HuH-7.5 (cell line): ENCODE measurements around the gene GOLGA8J.
"Not testable (repeated sequence)": the region's sequence is repeated elsewhere in the genome, so short reads cannot be mapped to it uniquely, and the experiment has no call there.

ENCODE experiments used
- DNase-seq: peaks from one replicate; pipeline ENCODE4 v3.0.0; 2011; ENCODE audit warnings: low spot score

GOLGA8J gene

DNA sequence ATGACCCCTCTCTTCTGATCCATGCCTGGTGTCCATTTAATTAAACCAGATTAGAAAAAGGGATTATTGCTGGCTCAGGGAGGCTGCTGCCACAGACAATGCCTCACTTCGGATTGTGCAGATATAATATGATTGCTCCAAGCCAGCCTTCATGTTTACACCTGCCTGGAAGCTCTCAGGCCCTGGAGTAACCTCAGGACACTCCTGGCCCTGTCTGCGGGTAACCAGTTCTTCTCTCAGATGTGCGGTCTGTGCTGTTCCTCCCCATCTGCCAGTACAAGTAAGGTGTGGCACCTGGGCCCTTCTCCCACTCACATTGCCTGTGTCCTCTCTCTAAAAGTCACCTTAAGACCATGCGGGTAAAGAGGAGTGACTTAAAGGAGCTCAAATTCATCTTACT, 8.8 kb upstream of the GOLGA8J start:
- no peak for DNase-seq

DNA sequence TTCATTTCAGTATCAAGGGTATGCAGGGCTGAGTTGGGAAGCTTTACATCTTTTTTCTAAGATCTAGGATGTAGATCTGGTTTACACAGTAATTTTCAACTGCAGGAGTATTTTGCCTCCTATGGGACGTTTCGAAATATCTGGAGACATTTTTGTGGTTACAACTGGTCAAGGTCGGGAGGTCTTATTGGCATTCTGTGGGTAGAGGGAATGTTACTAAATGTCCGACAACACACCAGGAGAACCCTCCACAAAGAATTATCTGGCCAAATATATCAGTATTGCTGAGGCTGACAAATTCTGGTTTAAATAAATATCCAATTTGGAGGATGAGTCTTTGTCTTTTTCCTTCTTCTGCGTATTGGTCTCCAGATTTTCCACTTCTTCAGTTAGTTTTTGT, 1.9 kb upstream of the GOLGA8J start:
- DNase-seq, result not testable (repeated sequence)

DNA sequence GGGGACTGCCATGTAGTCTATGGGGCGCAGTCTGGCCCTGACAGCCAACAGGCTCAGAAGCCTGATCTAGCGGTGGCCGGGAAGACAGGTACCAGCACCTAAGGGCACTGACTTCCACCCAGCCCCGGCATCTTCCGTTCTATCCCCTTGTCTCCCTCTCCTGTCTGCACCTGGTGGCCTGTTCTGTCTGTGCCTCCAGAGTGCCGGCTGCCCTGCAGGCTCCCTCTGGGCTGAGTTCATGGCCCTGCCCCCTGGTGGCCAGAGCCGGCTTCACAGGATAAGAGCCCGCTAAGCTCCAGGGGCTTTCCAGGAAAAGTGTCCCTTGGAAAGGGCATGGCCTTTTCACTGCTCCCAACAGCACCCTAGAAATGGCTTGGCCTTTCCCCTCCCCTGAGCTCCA, 15.1 kb downstream of the GOLGA8J start:
- not testable (repeated sequence) for DNase-seq

- not testable (repeated sequence) for DNase-seq
These were observed 20.1 kb downstream of the GOLGA8J start for GRCh38 chr15:30102890-30103289.

- DNase-seq, result not testable (repeated sequence)
These were observed 21.3 kb downstream of the GOLGA8J start for GRCh38 chr15:30103941-30104507.

DNA sequence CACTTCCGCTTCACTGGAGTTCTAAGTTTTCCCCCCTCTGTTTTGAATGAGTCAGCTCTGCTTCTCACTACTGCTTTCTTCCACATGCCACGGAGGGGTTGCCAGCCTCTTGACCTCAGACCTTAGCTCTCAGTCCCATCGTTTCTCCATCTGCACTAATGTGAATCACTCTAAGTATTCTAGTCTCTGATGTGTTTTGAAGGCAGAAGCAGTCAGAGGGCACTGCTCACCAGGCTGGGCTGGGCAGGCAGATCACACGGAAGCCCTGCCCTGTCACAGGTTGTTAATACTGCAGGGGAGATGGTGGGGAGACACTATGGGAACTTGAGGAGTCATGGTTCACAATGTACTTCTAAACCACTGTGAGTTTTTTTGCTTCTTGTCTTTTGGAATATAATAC, 27.8 kb downstream of the GOLGA8J start:
- DNase-seq, result not testable (repeated sequence)

- DNase-seq, result not testable (repeated sequence)
These were observed 47.3 kb downstream of the GOLGA8J start for GRCh38 chr15:30130066-30130465.

DNA sequence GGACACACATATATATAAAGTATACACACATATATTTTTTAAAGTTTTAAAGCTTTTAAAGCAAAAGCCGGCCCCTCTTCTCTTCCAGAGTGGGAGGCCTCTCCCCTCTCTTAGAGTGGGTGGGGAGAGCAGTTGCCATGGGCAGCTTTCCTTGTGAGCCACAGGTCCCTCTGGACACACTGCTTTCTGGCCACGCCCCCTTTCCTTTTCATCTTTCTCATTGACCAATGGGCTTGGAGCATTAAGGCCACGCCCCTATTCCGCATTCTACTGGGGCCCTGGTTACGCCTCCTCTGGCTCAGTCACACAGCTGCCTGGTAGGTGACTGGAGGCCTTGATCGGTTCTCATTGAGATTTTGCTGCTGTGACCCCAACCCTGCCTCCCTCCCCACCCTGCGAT, 52.0 kb downstream of the GOLGA8J start, which contains the start of gene GOLGA8T:
TSS of gene GOLGA8T (plus strand) at position 301 of the 400 bp plus-strand sequence. CDS start at position 399, 98 bp downstream.
- DNase-seq, result not testable (repeated sequence)
